Measurements from ENCODE around the gene HCRT.

Gene HCRT

GRCh38 chr17:42182927-42183734 is 2.1 kb downstream of the HCRT start:
- no peak for DNase-seq
- H3K9me3 Mint-ChIP-seq = no peaks in the 10 kb centered on the region
- H3K27ac Mint-ChIP-seq = no peak overlapping the region
- H3K4me3 Mint-ChIP-seq = peak overlapping the region; percentile 81
- no peaks in the 10 kb centered on the region for H3K36me3 Mint-ChIP-seq (ENCODE audit: low read depth)
- H3K4me1 Mint-ChIP-seq = peaks cover 24% of the 10 kb centered on the region
- H3K27me3 Mint-ChIP-seq (ENCODE audit: low read depth, poor library complexity) = peaks cover 87% of the 10 kb centered on the region
- TF ChIP-seq CTCF (IDR thresholded peaks at IDR 0.05) = no peak

- Mint-ChIP-seq H3K27me3 (ENCODE audit: low read depth, poor library complexity) (peaks cover 89% of the 10 kb centered on the region), H3K36me3 (ENCODE audit: low read depth) (no peaks in the 10 kb centered on the region), H3K9me3 (no peaks in the 10 kb centered on the region), H3K27ac (no peak overlapping the region), H3K4me3 (no peak overlapping the region), H3K4me1 (peaks cover 24% of the 10 kb centered on the region)
- TF ChIP-seq CTCF (IDR thresholded peaks at IDR 0.05) = no peak
- DNase-seq = no peak
Measured at GRCh38 chr17:42181851-42182207, 3.4 kb downstream of the HCRT start.

- DNase-seq = peak; percentile 56
- Mint-ChIP-seq H3K4me3 (peak within 1 kb of the TSS; percentile 50), H3K36me3 (ENCODE audit: low read depth) (no peaks in the 10 kb centered on the region), H3K9me3 (no peaks in the 10 kb centered on the region), H3K27ac (no peak within 1 kb of the TSS), H3K27me3 (ENCODE audit: low read depth, poor library complexity) (peaks cover 86% of the 10 kb centered on the region), H3K4me1 (peaks cover 22% of the 10 kb centered on the region)
- TF ChIP-seq CTCF (IDR thresholded peaks at IDR 0.05) = no peak
Measured at GRCh38 chr17:42180922-42181850, 4.1 kb downstream of the HCRT start, which contains the start of gene KCNH4. TSS of gene KCNH4 (minus strand) at chr17:42181142. CDS start at chr17:42180945, 197 bp downstream.

DNA sequence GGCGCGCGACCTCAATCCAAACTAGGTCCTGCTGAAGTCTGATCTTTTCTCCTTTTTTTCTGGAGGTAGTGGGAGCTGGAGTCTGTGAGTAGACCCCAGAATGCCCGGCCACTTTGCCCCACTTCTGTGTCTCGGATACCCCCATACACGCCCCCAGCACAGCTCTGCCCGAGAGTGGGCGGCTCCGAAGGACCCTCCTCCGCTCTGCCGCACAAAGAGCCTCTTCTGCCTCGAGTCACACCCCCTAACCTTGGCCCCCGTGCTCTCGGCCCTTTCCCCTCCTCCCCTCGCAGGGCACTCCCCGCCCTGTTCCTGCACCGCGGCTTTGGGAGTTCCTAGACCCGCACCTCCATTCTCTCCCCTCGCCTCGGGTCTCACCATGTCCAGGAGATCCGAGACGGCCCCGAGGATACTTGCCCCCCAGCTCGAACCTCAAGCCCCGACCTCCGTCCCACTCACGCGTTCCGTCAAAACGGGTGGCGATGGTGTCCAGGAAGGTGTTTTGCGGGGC is 4.8 kb downstream of the HCRT start:
- H3K4me1 Mint-ChIP-seq = peaks cover 15% of the 10 kb centered on the region
- no peaks in the 10 kb centered on the region for H3K9me3 Mint-ChIP-seq
- peak; percentile 25 for DNase-seq
- H3K27me3 Mint-ChIP-seq (ENCODE audit: low read depth, poor library complexity) = peaks cover 86% of the 10 kb centered on the region
- no peak for TF ChIP-seq CTCF (IDR thresholded peaks at IDR 0.05)
- no peaks in the 10 kb centered on the region for H3K36me3 Mint-ChIP-seq (ENCODE audit: low read depth)
- peak overlapping the region; percentile 50 for H3K4me3 Mint-ChIP-seq
- no peak overlapping the region for H3K27ac Mint-ChIP-seq

GRCh38 chr17:42179911-42180410 is 5.3 kb downstream of the HCRT start:
- no peak for TF ChIP-seq CTCF (IDR thresholded peaks at IDR 0.05)
- Mint-ChIP-seq H3K36me3 (ENCODE audit: low read depth) (no peaks in the 10 kb centered on the region), H3K27ac (no peak overlapping the region), H3K4me1 (peaks cover 12% of the 10 kb centered on the region), H3K4me3 (peak overlapping the region; percentile 50), H3K27me3 (ENCODE audit: low read depth, poor library complexity) (peaks cover 86% of the 10 kb centered on the region), H3K9me3 (no peaks in the 10 kb centered on the region)
- DNase-seq = peak; percentile 90

Data from nephron progenitor cell (in vitro differentiated cells).